ENCODE results near the gene PDE6A. TPM values are rescaled to one million over a fixed set of nuclear protein-coding genes. Genes with fewer than 3 reads are reported as not detected.
A peak's percentile ranks its signal among the peaks of the same experiment; 100 is the strongest.

Gene PDE6A
- total RNA-seq, 4 donors from 2014 or later: 0.22 TPM; not detected in 3

GRCh38 chr5:149853701-149854100, 90.9 kb downstream of the PDE6A start:
- Histone ChIP-seq H3K4me1 (peaks cover 0 to 50% (median 12%) of the 10 kb centered on the region in 4 donors), H3K27me3 (no peaks in the 10 kb centered on the region), H3K4me3 (no peak overlapping the region), H3K9me3 (no peaks in the 10 kb centered on the region), H3K27ac (peak overlapping the region in 2 of 4 donors; percentile 9 to 40), H3K36me3 (no peaks in the 10 kb centered on the region)
- no peak for DNase-seq (ENCODE audit: low spot score in 2 of 2)
- WGBS, 2 donors: 75% methylated on average over 3 of the region's 3 CpGs
- TF ChIP-seq POLR2A (IDR thresholded peaks at IDR 0.05) (no peak), EP300 (IDR thresholded peaks at IDR 0.05) (no peak), CTCF (IDR thresholded peaks at IDR 0.05) (no peak)

GRCh38 chr5:149853331-149853648, 91.3 kb downstream of the PDE6A start:
- Histone ChIP-seq H3K4me3 (no peak overlapping the region), H3K36me3 (no peaks in the 10 kb centered on the region), H3K27me3 (no peaks in the 10 kb centered on the region), H3K27ac (peak overlapping the region in 2 of 4 donors; percentile 16 to 23), H3K9me3 (no peaks in the 10 kb centered on the region), H3K4me1 (peaks cover 0 to 48% (median 12%) of the 10 kb centered on the region in 4 donors)
- no peak for TF ChIP-seq POLR2A (IDR thresholded peaks at IDR 0.05)
- TF ChIP-seq EP300 (IDR thresholded peaks at IDR 0.05): no peak
- 43 to 48% methylated on average over 4 of the region's 4 CpGs for WGBS, 2 donors
- DNase-seq (ENCODE audit: low spot score in 2 of 2): no peak

GRCh38 chr5:149852641-149853330, 91.8 kb downstream of the PDE6A start:
- no peak overlapping the region for H3K4me3 ChIP-seq
- H3K27ac ChIP-seq: peak overlapping the region in 2 of 4 donors; percentile 16 to 23
- DNase-seq (ENCODE audit: low spot score in 2 of 2): peak; percentile 83 to 93
- no peaks in the 10 kb centered on the region for H3K27me3 ChIP-seq
- peak; percentile 79 to 85 (median 82) for TF ChIP-seq CTCF (IDR thresholded peaks at IDR 0.05)
- no peak for TF ChIP-seq POLR2A (IDR thresholded peaks at IDR 0.05)
- 29 to 34% methylated on average over 12 of the region's 12 CpGs for WGBS, 2 donors
- no peaks in the 10 kb centered on the region for H3K36me3 ChIP-seq
- H3K9me3 ChIP-seq: no peaks in the 10 kb centered on the region
- peaks cover 0 to 43% (median 12%) of the 10 kb centered on the region in 4 donors for H3K4me1 ChIP-seq

GRCh38 chr5:149851211-149851610, 93.4 kb downstream of the PDE6A start:
- no peaks in the 10 kb centered on the region for H3K27me3 ChIP-seq
- peaks cover 0 to 30% (median 6%) of the 10 kb centered on the region in 4 donors for H3K4me1 ChIP-seq
- no peak overlapping the region for H3K27ac ChIP-seq
- no peak overlapping the region for H3K4me3 ChIP-seq
- TF ChIP-seq POLR2A (IDR thresholded peaks at IDR 0.05) (no peak), EP300 (IDR thresholded peaks at IDR 0.05) (no peak), CTCF (IDR thresholded peaks at IDR 0.05) (no peak)
- DNase-seq (ENCODE audit: low spot score in 2 of 2): no peak
- peaks cover 0 to 8% (median 0%) of the 10 kb centered on the region in 3 donors for H3K36me3 ChIP-seq
- no peaks in the 10 kb centered on the region for H3K9me3 ChIP-seq

GRCh38 chr5:149849966-149850910, 94.4 kb downstream of the PDE6A start:
- TF ChIP-seq EP300 (IDR thresholded peaks at IDR 0.05) (no peak), POLR2A (IDR thresholded peaks at IDR 0.05) (no peak), CTCF (IDR thresholded peaks at IDR 0.05) (no peak)
- no peak overlapping the region for H3K27ac ChIP-seq
- H3K4me1 ChIP-seq: peaks cover 0 to 21% (median 3%) of the 10 kb centered on the region in 4 donors
- peaks cover 0 to 17% (median 0%) of the 10 kb centered on the region in 3 donors for H3K36me3 ChIP-seq
- DNase-seq (ENCODE audit: low spot score in 2 of 2): no peak
- H3K27me3 ChIP-seq: no peaks in the 10 kb centered on the region
- H3K9me3 ChIP-seq: no peaks in the 10 kb centered on the region
- no peak overlapping the region for H3K4me3 ChIP-seq
- 87% methylated on average over 20 of the region's 20 CpGs for WGBS, 2 donors

Data from tibial nerve (tissue), 4 donors.